SK-N-SH (cell line): ENCODE results near the gene PTGDS.

Experiments used
- ELF1 ChIP-seq: IDR thresholded peaks from 2 replicates; pipeline ENCODE4 v1.4.0; 2012
- EP300 ChIP-seq, 2 experiments: IDR thresholded peaks; 2 replicates each; pipeline versions ENCODE4 v1.4.0 to v1.6.1; 2012; ENCODE audit warnings: borderline replicate concordance in 1 of 2, low read depth in 1 of 2, low read length in 1 of 2
- JUND ChIP-seq: IDR thresholded peaks from 2 replicates; pipeline ENCODE4 v1.4.0; 2012
- NRF1 ChIP-seq: IDR thresholded peaks from 2 replicates; pipeline ENCODE4 v1.6.1; 2012; ENCODE audit warnings: low read depth, mild to moderate bottlenecking, low read length
- POLR2AphosphoS5 ChIP-seq: IDR thresholded peaks from 2 replicates; pipeline ENCODE4 v1.6.1; 2012; ENCODE audit warnings: low read depth, low read length
- ZBTB33 ChIP-seq: IDR thresholded peaks from 2 replicates; pipeline ENCODE4 v1.4.0; 2012; ENCODE audit warnings: low read depth, borderline replicate concordance
- TF ChIP-seq, protein P1 (sequence below): fragments of 200-600 bp; sonication (generic); IDR thresholded peaks from 2 replicates; pipeline ENCODE4 v1.6.1; 2017; ENCODE audit warnings: antibody characterized with exemption, mild to moderate bottlenecking, moderate library complexity

DNA sequence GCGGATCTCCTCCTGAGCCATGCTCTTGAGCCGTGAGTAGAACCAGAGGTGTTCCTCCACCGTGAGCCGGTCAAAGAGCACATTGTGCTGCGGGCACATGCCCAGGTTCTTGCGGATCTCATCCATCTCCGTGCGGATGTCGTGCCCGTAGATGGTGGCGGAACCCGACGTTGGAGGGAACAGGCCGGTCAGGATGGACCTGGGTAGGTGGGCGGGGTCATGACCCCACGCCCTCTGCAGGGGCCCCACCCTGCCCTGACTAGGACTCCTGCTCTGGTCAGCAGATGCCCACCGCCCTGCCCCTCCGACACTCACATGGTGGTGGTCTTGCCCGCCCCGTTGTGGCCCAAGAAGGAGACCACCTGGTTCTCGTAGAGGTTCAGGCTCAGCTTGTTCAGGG lies 38.7 kb downstream of the PTGDS start:
- no peak for TF ChIP-seq ELF1
- TF ChIP-seq, protein P1, sequence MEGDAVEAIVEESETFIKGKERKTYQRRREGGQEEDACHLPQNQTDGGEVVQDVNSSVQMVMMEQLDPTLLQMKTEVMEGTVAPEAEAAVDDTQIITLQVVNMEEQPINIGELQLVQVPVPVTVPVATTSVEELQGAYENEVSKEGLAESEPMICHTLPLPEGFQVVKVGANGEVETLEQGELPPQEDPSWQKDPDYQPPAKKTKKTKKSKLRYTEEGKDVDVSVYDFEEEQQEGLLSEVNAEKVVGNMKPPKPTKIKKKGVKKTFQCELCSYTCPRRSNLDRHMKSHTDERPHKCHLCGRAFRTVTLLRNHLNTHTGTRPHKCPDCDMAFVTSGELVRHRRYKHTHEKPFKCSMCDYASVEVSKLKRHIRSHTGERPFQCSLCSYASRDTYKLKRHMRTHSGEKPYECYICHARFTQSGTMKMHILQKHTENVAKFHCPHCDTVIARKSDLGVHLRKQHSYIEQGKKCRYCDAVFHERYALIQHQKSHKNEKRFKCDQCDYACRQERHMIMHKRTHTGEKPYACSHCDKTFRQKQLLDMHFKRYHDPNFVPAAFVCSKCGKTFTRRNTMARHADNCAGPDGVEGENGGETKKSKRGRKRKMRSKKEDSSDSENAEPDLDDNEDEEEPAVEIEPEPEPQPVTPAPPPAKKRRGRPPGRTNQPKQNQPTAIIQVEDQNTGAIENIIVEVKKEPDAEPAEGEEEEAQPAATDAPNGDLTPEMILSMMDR, result no peak
- no peak for TF ChIP-seq NRF1
- no peak for TF ChIP-seq POLR2AphosphoS5
- TF ChIP-seq ZBTB33, result no peak
- TF ChIP-seq EP300 (IDR thresholded peaks at IDR 0.05; ENCODE audit: borderline replicate concordance in 1 of 2, low read depth in 1 of 2, low read length in 1 of 2), result no peak
- no peak for TF ChIP-seq JUND
